CD14-positive monocyte (primary cell): ENCODE measurements around the gene TNIK. TPM values are rescaled to one million over a fixed set of nuclear protein-coding genes. Genes with fewer than 3 reads are reported as not detected.

Source experiments
- DNase-seq, 3 donors: peaks; one replicate each; pipeline ENCODE4 v3.0.0-alpha.2; 2011 to 2022
- H2AFZ ChIP-seq: 2 replicates; pipeline ENCODE4 v1.6.0; 2012; ENCODE audit warnings: mild to moderate bottlenecking, low read depth, low read length, inconsistent platforms; ENCODE audit not compliant: insufficient read depth, poor library complexity, severe bottlenecking
- H3K27ac ChIP-seq, 2 donors: 1 replicate in 1 of 2; 2 replicates in 1 of 2; pipeline ENCODE4 v1.5.1; 2012 to 2013; ENCODE audit warnings: low read length in 2 of 2, control low read depth in 1 of 2, inconsistent platforms in 1 of 2, low read depth in 1 of 2, mild to moderate bottlenecking in 1 of 2
- H3K27me3 ChIP-seq, 2 donors: one replicate each; pipeline versions ENCODE4 v1.6.0 to v1.6.1; 2011 to 2013; ENCODE audit warnings: low read length in 2 of 2; ENCODE audit not compliant: control insufficient read depth in 2 of 2, insufficient read depth in 2 of 2
- H3K36me3 ChIP-seq, 2 donors: replicated peaks in 1 of 2; 1 replicate in 1 of 2; 2 replicates in 1 of 2; pipeline versions ENCODE4 v1.5.1 to v1.6.1; 2012 to 2013; ENCODE audit warnings: low read length in 2 of 2, control low read depth in 1 of 2, inconsistent platforms in 1 of 2, mild to moderate bottlenecking in 1 of 2; ENCODE audit not compliant: insufficient read depth in 2 of 2, control insufficient read depth in 1 of 2
- H3K4me1 ChIP-seq, 2 donors: 1 replicate in 1 of 2; 2 replicates in 1 of 2; pipeline versions ENCODE4 v1.5.1 to v1.6.1; 2012 to 2013; ENCODE audit warnings: low read length in 2 of 2, control low read depth in 1 of 2, inconsistent platforms in 1 of 2, mild to moderate bottlenecking in 1 of 2, moderate library complexity in 1 of 2; ENCODE audit not compliant: insufficient read depth in 2 of 2, control insufficient read depth in 1 of 2
- H3K4me2 ChIP-seq: replicated peaks from 2 replicates; pipeline ENCODE3; 2012; ENCODE audit warnings: low read length, moderate library complexity, mild to moderate bottlenecking; ENCODE audit not compliant: poor library complexity, severe bottlenecking; ENCODE audit errors: extremely low read depth
- H3K4me3 ChIP-seq, 3 experiments: fragments of 200-600 bp in 1 of 3; sonication (generic) in 1 of 3; replicated peaks in 1 of 3; 1 replicate in 2 of 3; 2 replicates in 1 of 3; pipeline ENCODE4 v1.5.1; 2011 to 2013; ENCODE audit warnings: low read length in 3 of 3, mild to moderate bottlenecking in 3 of 3, control low read depth in 2 of 3, low read depth in 2 of 3, inconsistent platforms in 1 of 3, moderate library complexity in 1 of 3
- H3K79me2 ChIP-seq: 2 replicates; pipeline ENCODE4 v1.6.0; 2012; ENCODE audit warnings: mild to moderate bottlenecking, control low read depth, inconsistent platforms, low read length, moderate library complexity; ENCODE audit not compliant: insufficient read depth
- H3K9ac ChIP-seq: 2 replicates; pipeline ENCODE4 v1.6.0; 2017; ENCODE audit warnings: low read length, mild to moderate bottlenecking; ENCODE audit not compliant: insufficient read depth, poor library complexity, severe bottlenecking
- H3K9me3 ChIP-seq, 2 donors: replicated peaks in 1 of 2; 1 replicate in 1 of 2; 2 replicates in 1 of 2; pipeline versions ENCODE4 v1.5.1 to v1.6.1; 2012 to 2013; ENCODE audit warnings: low read length in 2 of 2, control low read depth in 1 of 2; ENCODE audit not compliant: control insufficient read depth in 1 of 2, insufficient read depth in 1 of 2
- H4K20me1 ChIP-seq: 2 replicates; pipeline ENCODE4 v1.6.0; 2012; ENCODE audit warnings: mild to moderate bottlenecking, low read length, control low read depth, moderate library complexity; ENCODE audit not compliant: insufficient read depth
- H3K27ac Mint-ChIP-seq, 7 donors: one replicate each; pipeline ENCODE4 v1.8.0; 2020; ENCODE audit warnings: mild to moderate bottlenecking in 7 of 7, mixed read lengths in 7 of 7, moderate library complexity in 6 of 7, inconsistent platforms in 2 of 7
- H3K27me3 Mint-ChIP-seq, 3 donors: one replicate each; pipeline ENCODE4 v1.8.0; 2021 to 2022; ENCODE audit warnings: low read depth in 3 of 3, mild to moderate bottlenecking in 3 of 3, mixed read lengths in 3 of 3, moderate library complexity in 3 of 3, inconsistent platforms in 1 of 3
- H3K36me3 Mint-ChIP-seq, 2 donors: one replicate each; pipeline ENCODE4 v1.8.0; 2020; ENCODE audit warnings: mixed read lengths in 2 of 2, inconsistent platforms in 1 of 2, mild to moderate bottlenecking in 1 of 2
- H3K4me1 Mint-ChIP-seq: one replicate; pipeline ENCODE4 v1.8.0; 2020; ENCODE audit warnings: mild to moderate bottlenecking, mixed read lengths
- H3K4me3 Mint-ChIP-seq, 2 donors: one replicate each; pipeline ENCODE4 v1.8.0; 2020; ENCODE audit warnings: mild to moderate bottlenecking in 2 of 2, mixed read lengths in 2 of 2, moderate library complexity in 1 of 2
- H3K9me3 Mint-ChIP-seq, 7 donors: one replicate each; pipeline ENCODE4 v1.8.0; 2020 to 2022; ENCODE audit warnings: mixed read lengths in 7 of 7, mild to moderate bottlenecking in 6 of 7, moderate library complexity in 6 of 7, inconsistent platforms in 2 of 7
- WGBS: methylation state at CpG from one replicate; pipeline ENCODE4 v1.1.5; 2013; ENCODE audit warnings: missing lambda C conversion rate; ENCODE audit not compliant: insufficient coverage; 5-methylcytosine and 5-hydroxymethylcytosine counted together
- intact Hi-C, 2 donors: fragments of 100-400 bp; cut with micrococcal nuclease; formaldehyde crosslinking; loops; one replicate each; pipeline versions ENCODE4 v1.15.0 to v1.15.1; 2023
- polyA plus RNA-seq, 3 donors: library from polyadenylated mRNA; depleted of rRNA in 1 of 3; unstranded in 2 of 3; stranded (reverse) in 1 of 3; fragments of 300-500 nt in 2 of 3; fragments of >200 nt in 1 of 3; fragmentation: Illumina TruSeq in 2 of 3; gene quantifications; 1 replicate in 2 of 3; 2 replicates in 1 of 3; pipeline ENCODE4 v1.2.3, GENCODE V29; 2012 to 2021
- TF ChIP-seq, protein P1 (sequence below): fragments of 200-600 bp; IDR thresholded peaks from one replicate; pipeline ENCODE4 v1.8.0; 2022; ENCODE audit warnings: antibody characterized with exemption, mild to moderate bottlenecking

TNIK gene
- polyA plus RNA-seq, 3 donors, result 0.36 to 1.8 (median 0.75) TPM

- H3K4me3 Mint-ChIP-seq, result no peak overlapping the region
- H3K4me1 Mint-ChIP-seq, result no peaks in the 10 kb centered on the region
- Histone ChIP-seq H3K4me3 (no peak overlapping the region), H3K79me2 (no peaks in the 10 kb centered on the region), H3K36me3 (no peaks in the 10 kb centered on the region), H3K4me1 (no peaks in the 10 kb centered on the region), H3K9ac (no peak overlapping the region), H3K9me3 (no peaks in the 10 kb centered on the region), H3K27me3 (no peaks in the 10 kb centered on the region), H4K20me1 (no peaks in the 10 kb centered on the region), H2AFZ (no peak overlapping the region), H3K4me2 (no peak overlapping the region), H3K27ac (no peak overlapping the region)
- intact Hi-C loops, result loop anchor here in 1 of 2 donors (10.0 kb wide), 1 partner anchor 840 kb away; no protein-coding TSS in a partner anchor
- H3K27ac Mint-ChIP-seq, result no peak overlapping the region
- TF ChIP-seq, protein P1, sequence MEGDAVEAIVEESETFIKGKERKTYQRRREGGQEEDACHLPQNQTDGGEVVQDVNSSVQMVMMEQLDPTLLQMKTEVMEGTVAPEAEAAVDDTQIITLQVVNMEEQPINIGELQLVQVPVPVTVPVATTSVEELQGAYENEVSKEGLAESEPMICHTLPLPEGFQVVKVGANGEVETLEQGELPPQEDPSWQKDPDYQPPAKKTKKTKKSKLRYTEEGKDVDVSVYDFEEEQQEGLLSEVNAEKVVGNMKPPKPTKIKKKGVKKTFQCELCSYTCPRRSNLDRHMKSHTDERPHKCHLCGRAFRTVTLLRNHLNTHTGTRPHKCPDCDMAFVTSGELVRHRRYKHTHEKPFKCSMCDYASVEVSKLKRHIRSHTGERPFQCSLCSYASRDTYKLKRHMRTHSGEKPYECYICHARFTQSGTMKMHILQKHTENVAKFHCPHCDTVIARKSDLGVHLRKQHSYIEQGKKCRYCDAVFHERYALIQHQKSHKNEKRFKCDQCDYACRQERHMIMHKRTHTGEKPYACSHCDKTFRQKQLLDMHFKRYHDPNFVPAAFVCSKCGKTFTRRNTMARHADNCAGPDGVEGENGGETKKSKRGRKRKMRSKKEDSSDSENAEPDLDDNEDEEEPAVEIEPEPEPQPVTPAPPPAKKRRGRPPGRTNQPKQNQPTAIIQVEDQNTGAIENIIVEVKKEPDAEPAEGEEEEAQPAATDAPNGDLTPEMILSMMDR, result no peak
- H3K27me3 Mint-ChIP-seq, result no peaks in the 10 kb centered on the region
- WGBS, result 97% methylated on average over 11 of the region's 14 CpGs
- no peaks in the 10 kb centered on the region for H3K9me3 Mint-ChIP-seq
- no peaks in the 10 kb centered on the region for H3K36me3 Mint-ChIP-seq
- no peak for DNase-seq
Measured at GRCh38 chr3:171044835-171045793, 415.1 kb downstream of the TNIK start.

- Mint-ChIP-seq H3K4me1 (no peaks in the 10 kb centered on the region), H3K27ac (no peak overlapping the region), H3K9me3 (no peaks in the 10 kb centered on the region), H3K36me3 (no peaks in the 10 kb centered on the region), H3K4me3 (no peak overlapping the region), H3K27me3 (no peaks in the 10 kb centered on the region)
- TF ChIP-seq, protein P1, result no peak
- H3K4me2 ChIP-seq, result no peak overlapping the region
- H3K27me3 ChIP-seq, result no peaks in the 10 kb centered on the region
- no peaks in the 10 kb centered on the region for H4K20me1 ChIP-seq
- H3K9ac ChIP-seq, result no peak overlapping the region
- H3K79me2 ChIP-seq, result no peaks in the 10 kb centered on the region
- no CpG with 5 or more reads among the region's 1 CpG for WGBS
- H3K4me3 ChIP-seq, result no peak overlapping the region
- H3K36me3 ChIP-seq, result no peaks in the 10 kb centered on the region
- H3K4me1 ChIP-seq, result no peaks in the 10 kb centered on the region
- no peak overlapping the region for H3K27ac ChIP-seq
- no peak overlapping the region for H2AFZ ChIP-seq
- H3K9me3 ChIP-seq, result no peaks in the 10 kb centered on the region
- intact Hi-C loops, result loop anchor here in 1 of 2 donors (10.0 kb wide), 1 partner anchor 840 kb away; no protein-coding TSS in a partner anchor
- DNase-seq, result no peak
Measured at GRCh38 chr3:171044384-171044783, 415.8 kb downstream of the TNIK start.
